ENCODE data around the gene EPHA3. TPM values are rescaled to one million over a fixed set of nuclear protein-coding genes. Genes with fewer than 3 reads are reported as not detected.

Gene EPHA3
- polyA plus RNA-seq, 2 of the 4 experiments (the other 2 are of a cell fraction), result not detected

GRCh38 chr3:89504432-89504831 is 397.0 kb downstream of the EPHA3 start:
- DNase-seq (ENCODE audit: low read depth in 1 of 2, low spot score in 1 of 2) (no peak), FAIRE-seq (no peak), ATAC-seq (no peak)
- ChIA-PET POLR2A (no interaction called here), CTCF (no interaction called here)
- TF ChIP-seq SMC3 (IDR thresholded peaks at IDR 0.05), result no peak
- TF ChIP-seq HOXB5 (CRISPR knock-in tag; IDR thresholded peaks at IDR 0.05), result no peak
- TF ChIP-seq NPAS2 (CRISPR knock-in tag; IDR thresholded peaks at IDR 0.05; ENCODE audit: borderline replicate concordance), result no peak
- TF ChIP-seq RFX5 (IDR thresholded peaks at IDR 0.05), result no peak
- TF ChIP-seq FOSB (CRISPR knock-in tag; IDR thresholded peaks at IDR 0.05), result no peak
- no peak for TF ChIP-seq POLR2AphosphoS2 (conservative IDR thresholded peaks at IDR 0.05; ENCODE audit: low read length)
- TF ChIP-seq E2F6 (IDR thresholded peaks at IDR 0.05; ENCODE audit: borderline replicate concordance, low read depth), result no peak
- no peak for TF ChIP-seq ELK1 (IDR thresholded peaks at IDR 0.05; ENCODE audit: low read depth, low read length)
- TF ChIP-seq SREBF2 (IDR thresholded peaks at IDR 0.05), result no peak
- TF ChIP-seq HEYL (CRISPR knock-in tag; IDR thresholded peaks at IDR 0.05), result no peak
- TF ChIP-seq EHF (CRISPR knock-in tag; IDR thresholded peaks at IDR 0.05), result no peak
- TF ChIP-seq ZNF302 (CRISPR knock-in tag; IDR thresholded peaks at IDR 0.05), result no peak
- no peak overlapping the region for H3K27ac ChIP-seq
- 4% methylated on average over 4 of the region's 4 CpGs for WGBS (ENCODE audit: missing lambda C conversion rate)
- no peak overlapping the region for H3K4me2 ChIP-seq
- H3K4me3 ChIP-seq, result no peak overlapping the region
- H3K9me3 ChIP-seq, result no peaks in the 10 kb centered on the region
- H3K4me1 ChIP-seq, result no peaks in the 10 kb centered on the region

- no peaks in the 10 kb centered on the region for H3K4me1 ChIP-seq
- POLR2A ChIA-PET, result no interaction called here
- CTCF ChIA-PET, result no interaction called here
- H3K4me3 ChIP-seq, result no peak overlapping the region
- H3K9me3 ChIP-seq, result no peaks in the 10 kb centered on the region
- WGBS (ENCODE audit: missing lambda C conversion rate), result 3% methylated on average over 3 of the region's 3 CpGs
- H3K4me2 ChIP-seq, result no peak overlapping the region
- FAIRE-seq, result no peak
- TF ChIP-seq NPAS2 (CRISPR knock-in tag; IDR thresholded peaks at IDR 0.05; ENCODE audit: borderline replicate concordance) (no peak), PBX3 (IDR thresholded peaks at IDR 0.05) (no peak), JUNB (IDR thresholded peaks at IDR 0.05) (no peak), POLR2AphosphoS2 (conservative IDR thresholded peaks at IDR 0.05; ENCODE audit: low read length) (no peak), CHD2 (IDR thresholded peaks at IDR 0.05; ENCODE audit: low read length, partially characterized antibody) (no peak), HDAC2 (IDR thresholded peaks at IDR 0.05) (no peak), GATA3 (IDR thresholded peaks at IDR 0.05; ENCODE audit: borderline replicate concordance) (no peak), POLR2A (IDR thresholded peaks at IDR 0.05; ENCODE audit: low read length) (no peak), PHF8 (IDR thresholded peaks at IDR 0.05; ENCODE audit: borderline replicate concordance, low read depth) (no peak), ZNF302 (CRISPR knock-in tag; IDR thresholded peaks at IDR 0.05) (no peak), CTCF (IDR thresholded peaks at IDR 0.05) (no peak), MAZ (IDR thresholded peaks at IDR 0.05; ENCODE audit: borderline replicate concordance, low read depth, low read length) (no peak), HOXB5 (CRISPR knock-in tag; IDR thresholded peaks at IDR 0.05) (no peak)
- no peak for DNase-seq (ENCODE audit: low read depth in 1 of 2, low spot score in 1 of 2)
- no peak for ATAC-seq
- H3K27ac ChIP-seq, result no peak overlapping the region
Measured at GRCh38 chr3:89506462-89507103, 399.2 kb downstream of the EPHA3 start.

Measured in A549 (cell line).